ENCODE results near the gene DGCR2. TPM values are rescaled to one million over a fixed set of nuclear protein-coding genes. Genes with fewer than 3 reads are reported as not detected.

Gene DGCR2
- total and polyA plus RNA-seq, 2 of the 8 experiments (the other 6 are each of a cell fraction or from before 2014, with no cell fraction given), result 42.3 to 62.2 TPM

GRCh38 chr22:19052941-19053541, 69.2 kb downstream of the DGCR2 start (continued):
- TF ChIP-seq CTCF (IDR thresholded peaks at IDR 0.05; ENCODE audit: control extremely low read depth in 1 of 3, insufficient read depth in 1 of 3, low read depth in 1 of 3, low read length in 3 of 3) (no peak), SIRT6 (IDR thresholded peaks at IDR 0.05; ENCODE audit: low read length) (no peak), EP300 (IDR thresholded peaks at IDR 0.05; ENCODE audit: borderline replicate concordance in 1 of 2, low read depth in 2 of 2, low read length in 2 of 2) (no peak), BACH1 (IDR thresholded peaks at IDR 0.05; ENCODE audit: low read length) (no peak), CBX5 (IDR thresholded peaks at IDR 0.05; ENCODE audit: low read depth, low read length) (no peak), YY1 (IDR thresholded peaks at IDR 0.05; ENCODE audit: low read depth, low read length) (no peak)

All from H1 (cell line).